Muscle of back (tissue), 10 donors: Measurements from ENCODE around the gene EEF1AKMT3. TPM values are rescaled to one million over a fixed set of nuclear protein-coding genes. Genes with fewer than 3 reads are reported as not detected.

Experiments
- polyA plus RNA-seq, 10 donors: library from polyadenylated mRNA; unstranded; fragments of 120-200 nt; gene quantifications; one replicate each; pipeline ENCODE4 v1.2.1, GENCODE V29; 2013; ENCODE audit not compliant: insufficient read length in 10 of 10

The EEF1AKMT3 gene
- polyA plus RNA-seq, 10 donors, result 5.6 to 10.0 (median 6.6) TPM

Other genes with a start within 250 kb of the EEF1AKMT3 start
- gene MBD6, start 249.8 kb upstream of the EEF1AKMT3 start, polyA plus RNA-seq, result 10 to 100 TPM; 29.4 to 50.0 (median 36.5) TPM
- gene DCTN2, start 225.4 kb upstream of the EEF1AKMT3 start, polyA plus RNA-seq, result 100 to 1,000 TPM; 131 to 157 (median 148) TPM
- under 1 TPM in 9 of 10 donors, not detected in 1; 0.08 to 0.46 (median 0.17) TPM for gene KIF5A, start 222.6 kb upstream of the EEF1AKMT3 start, polyA plus RNA-seq
- 10 to 100 TPM; 10.4 to 16.0 (median 11.4) TPM for gene PIP4K2C, start 181.4 kb upstream of the EEF1AKMT3 start, polyA plus RNA-seq
- gene DTX3, start 167.8 kb upstream of the EEF1AKMT3 start, polyA plus RNA-seq, result 10 to 100 TPM; 21.8 to 42.7 (median 26.5) TPM
- 10 to 100 TPM; 30.5 to 47.9 (median 37.8) TPM for gene ARHGEF25, start 161.2 kb upstream of the EEF1AKMT3 start, polyA plus RNA-seq
- 1 to 10 TPM; 1.5 to 3.1 (median 2.6) TPM for gene B4GALNT1, start 139.4 kb upstream of the EEF1AKMT3 start, polyA plus RNA-seq
- 100 to 1,000 TPM; 112 to 161 (median 121) TPM for gene OS9, start 78.5 kb upstream of the EEF1AKMT3 start, polyA plus RNA-seq
- gene AGAP2, start 33.9 kb upstream of the EEF1AKMT3 start, polyA plus RNA-seq, result 10 to 100 TPM in 3 of 10 donors, 1 to 10 TPM in 7; 5.6 to 12.5 (median 7.3) TPM
- 10 to 100 TPM; 38.1 to 52.2 (median 44.0) TPM for gene TSPAN31, start 27.6 kb upstream of the EEF1AKMT3 start, polyA plus RNA-seq
- gene CDK4, start 20.3 kb upstream of the EEF1AKMT3 start, polyA plus RNA-seq, result 100 to 1,000 TPM; 119 to 210 (median 154) TPM
- 10 to 100 TPM in 1 of 10 donors, 1 to 10 TPM in 9; 6.6 to 10.2 (median 7.9) TPM for gene MARCHF9, start 17.5 kb upstream of the EEF1AKMT3 start, polyA plus RNA-seq
- 1 to 10 TPM in 3 of 10 donors, under 1 TPM in 7; 0.20 to 1.3 (median 0.82) TPM for gene CYP27B1, start 5.5 kb upstream of the EEF1AKMT3 start, polyA plus RNA-seq
- 10 to 100 TPM; 19.5 to 28.7 (median 25.8) TPM for gene METTL1, start 509 bp upstream of the EEF1AKMT3 start, polyA plus RNA-seq
- gene TSFM, start 10.2 kb downstream of the EEF1AKMT3 start, polyA plus RNA-seq, result 10 to 100 TPM; 22.6 to 34.7 (median 30.6) TPM
- gene AVIL, start 46.1 kb downstream of the EEF1AKMT3 start, polyA plus RNA-seq, result 10 to 100 TPM in 7 of 10 donors, 1 to 10 TPM in 3; 8.6 to 30.6 (median 12.6) TPM
- 100 to 1,000 TPM; 181 to 215 (median 192) TPM for gene CTDSP2, start 74.1 kb downstream of the EEF1AKMT3 start, polyA plus RNA-seq
- gene ATP23, start 169.0 kb downstream of the EEF1AKMT3 start, polyA plus RNA-seq, result 10 to 100 TPM in 4 of 10 donors, 1 to 10 TPM in 6; 4.9 to 11.5 (median 9.7) TPM